ENCODE measurements around the gene KRTAP4-11.
"Not testable (repeated sequence)": the region's sequence is repeated elsewhere in the genome, so short reads cannot be mapped to it uniquely, and the experiment has no call there.

KRTAP4-11 gene

GRCh38 chr17:41123292-41123990 lies 5.3 kb upstream of the KRTAP4-11 start:
- DNase-seq, result not testable (repeated sequence)

GRCh38 chr17:41121742-41122141 lies 3.6 kb upstream of the KRTAP4-11 start:
- no peak for DNase-seq

GRCh38 chr17:41119696-41120690 lies 1.8 kb upstream of the KRTAP4-11 start:
- not testable (repeated sequence) for DNase-seq

- DNase-seq, result no peak
Measured at GRCh38 chr17:41118721-41119120, 548 bp upstream of the KRTAP4-11 start.

GRCh38 chr17:41116297-41116696 lies 1.9 kb downstream of the KRTAP4-11 start:
- DNase-seq, result no peak

- no peak for DNase-seq
Measured at GRCh38 chr17:41111151-41111885, 6.9 kb downstream of the KRTAP4-11 start.

- DNase-seq, result not testable (repeated sequence)
Measured at GRCh38 chr17:41108728-41109386, 9.3 kb downstream of the KRTAP4-11 start.

- no peak for DNase-seq
Measured at GRCh38 chr17:41107941-41108450, 10.2 kb downstream of the KRTAP4-11 start.

- not testable (repeated sequence) for DNase-seq
Measured at GRCh38 chr17:41105347-41105746, 12.8 kb downstream of the KRTAP4-11 start, which contains the start of gene KRTAP4-9. Gene KRTAP4-9 (plus strand): TSS chr17:41105389. CDS start chr17:41105389, 0 bp downstream.

GRCh38 chr17:41104386-41105038 lies 13.7 kb downstream of the KRTAP4-11 start:
- DNase-seq, result not testable (repeated sequence)

- no peak for DNase-seq
Measured at GRCh38 chr17:41103896-41104295, 14.3 kb downstream of the KRTAP4-11 start.

- DNase-seq, result no peak
Measured at GRCh38 chr17:41101586-41102259, 16.4 kb downstream of the KRTAP4-11 start, which contains the start of gene KRTAP4-16. Gene KRTAP4-16 (minus strand): TSS chr17:41102209. CDS start chr17:41102209, 0 bp downstream.

GRCh38 chr17:41099682-41100480 lies 18.3 kb downstream of the KRTAP4-11 start:
- not testable (repeated sequence) for DNase-seq

- no peak for DNase-seq
Measured at GRCh38 chr17:41098481-41098880, 19.7 kb downstream of the KRTAP4-11 start.

- no peak for DNase-seq
Measured at GRCh38 chr17:41098042-41098441, 20.1 kb downstream of the KRTAP4-11 start, which contains the start of gene KRTAP4-8. Gene KRTAP4-8 (minus strand): TSS chr17:41098142. CDS start chr17:41098084, 58 bp downstream.

GRCh38 chr17:41096055-41096454 lies 22.1 kb downstream of the KRTAP4-11 start:
- DNase-seq, result no peak

- DNase-seq, result not testable (repeated sequence)
Measured at GRCh38 chr17:41088760-41089352, 29.3 kb downstream of the KRTAP4-11 start.

GRCh38 chr17:41084100-41084856 lies 33.9 kb downstream of the KRTAP4-11 start, which contains the start of gene KRTAP4-7:
Gene KRTAP4-7 (plus strand): TSS chr17:41084150. CDS start chr17:41084207, 57 bp downstream.
- not testable (repeated sequence) for DNase-seq

Data from stimulated activated naive CD4-positive, alpha-beta T cell treated with Interleukin-2 at 50 U/mL for 16 hours (primary cell).